IMR-90 (cell line): ENCODE data around the gene AFTPH.

Source experiments
- CHD1 ChIP-seq: IDR thresholded peaks from 2 replicates; pipeline ENCODE4 v1.6.1; 2012; ENCODE audit warnings: low read depth, low read length, improper control_type of control experiment
- MAFK ChIP-seq: IDR thresholded peaks from 2 replicates; pipeline ENCODE4 v1.6.1; 2012; ENCODE audit warnings: low read depth, low read length, improper control_type of control experiment
- POLR2A ChIP-seq: IDR thresholded peaks from 2 replicates; pipeline ENCODE4 v1.6.1; 2012; ENCODE audit warnings: mild to moderate bottlenecking, low read depth, low read length
- RCOR1 ChIP-seq: IDR thresholded peaks from 2 replicates; pipeline ENCODE4 v1.6.1; 2012; ENCODE audit warnings: mild to moderate bottlenecking, low read length, improper control_type of control experiment; ENCODE audit not compliant: insufficient replicate concordance
- TF ChIP-seq, protein P1 (sequence below): conservative IDR thresholded peaks from 2 replicates; pipeline ENCODE4 v1.5.1; 2012; ENCODE audit warnings: mild to moderate bottlenecking, low read depth, low read length, improper control_type of control experiment
- TF ChIP-seq, protein P2 (sequence below): fragments of 150-350 bp; IDR thresholded peaks from 2 replicates; pipeline ENCODE4 v1.6.1; 2016; ENCODE audit warnings: low read depth, mild to moderate bottlenecking, low read length, moderate library complexity, borderline replicate concordance
- TF ChIP-seq, protein P3 (sequence below): fragments of 150-350 bp; IDR thresholded peaks from 2 replicates; pipeline ENCODE4 v1.6.1; 2017; ENCODE audit warnings: mild to moderate bottlenecking, antibody characterized with exemption, low read length, low read depth

- TF ChIP-seq, protein P1, sequence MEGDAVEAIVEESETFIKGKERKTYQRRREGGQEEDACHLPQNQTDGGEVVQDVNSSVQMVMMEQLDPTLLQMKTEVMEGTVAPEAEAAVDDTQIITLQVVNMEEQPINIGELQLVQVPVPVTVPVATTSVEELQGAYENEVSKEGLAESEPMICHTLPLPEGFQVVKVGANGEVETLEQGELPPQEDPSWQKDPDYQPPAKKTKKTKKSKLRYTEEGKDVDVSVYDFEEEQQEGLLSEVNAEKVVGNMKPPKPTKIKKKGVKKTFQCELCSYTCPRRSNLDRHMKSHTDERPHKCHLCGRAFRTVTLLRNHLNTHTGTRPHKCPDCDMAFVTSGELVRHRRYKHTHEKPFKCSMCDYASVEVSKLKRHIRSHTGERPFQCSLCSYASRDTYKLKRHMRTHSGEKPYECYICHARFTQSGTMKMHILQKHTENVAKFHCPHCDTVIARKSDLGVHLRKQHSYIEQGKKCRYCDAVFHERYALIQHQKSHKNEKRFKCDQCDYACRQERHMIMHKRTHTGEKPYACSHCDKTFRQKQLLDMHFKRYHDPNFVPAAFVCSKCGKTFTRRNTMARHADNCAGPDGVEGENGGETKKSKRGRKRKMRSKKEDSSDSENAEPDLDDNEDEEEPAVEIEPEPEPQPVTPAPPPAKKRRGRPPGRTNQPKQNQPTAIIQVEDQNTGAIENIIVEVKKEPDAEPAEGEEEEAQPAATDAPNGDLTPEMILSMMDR, result no peak
- TF ChIP-seq, protein P2, sequence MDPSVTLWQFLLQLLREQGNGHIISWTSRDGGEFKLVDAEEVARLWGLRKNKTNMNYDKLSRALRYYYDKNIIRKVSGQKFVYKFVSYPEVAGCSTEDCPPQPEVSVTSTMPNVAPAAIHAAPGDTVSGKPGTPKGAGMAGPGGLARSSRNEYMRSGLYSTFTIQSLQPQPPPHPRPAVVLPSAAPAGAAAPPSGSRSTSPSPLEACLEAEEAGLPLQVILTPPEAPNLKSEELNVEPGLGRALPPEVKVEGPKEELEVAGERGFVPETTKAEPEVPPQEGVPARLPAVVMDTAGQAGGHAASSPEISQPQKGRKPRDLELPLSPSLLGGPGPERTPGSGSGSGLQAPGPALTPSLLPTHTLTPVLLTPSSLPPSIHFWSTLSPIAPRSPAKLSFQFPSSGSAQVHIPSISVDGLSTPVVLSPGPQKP, result no peak
- TF ChIP-seq MAFK (no peak), POLR2A (no peak), RCOR1 (no peak), CHD1 (no peak)
- TF ChIP-seq, protein P3, sequence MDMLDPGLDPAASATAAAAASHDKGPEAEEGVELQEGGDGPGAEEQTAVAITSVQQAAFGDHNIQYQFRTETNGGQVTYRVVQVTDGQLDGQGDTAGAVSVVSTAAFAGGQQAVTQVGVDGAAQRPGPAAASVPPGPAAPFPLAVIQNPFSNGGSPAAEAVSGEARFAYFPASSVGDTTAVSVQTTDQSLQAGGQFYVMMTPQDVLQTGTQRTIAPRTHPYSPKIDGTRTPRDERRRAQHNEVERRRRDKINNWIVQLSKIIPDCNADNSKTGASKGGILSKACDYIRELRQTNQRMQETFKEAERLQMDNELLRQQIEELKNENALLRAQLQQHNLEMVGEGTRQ, result no peak
These were observed 84.7 kb downstream of the AFTPH start for GRCh38 chr2:64608867-64609226.
